HG03159 (cell line): ENCODE results near the gene ARID4B.
"Not testable (repeated sequence)": the region's sequence is repeated elsewhere in the genome, so short reads cannot be mapped to it uniquely, and the experiment has no call there.

ENCODE experiments used
- ATAC-seq: cut with Tn5 transposase; IDR thresholded peaks from one replicate; pipeline ENCODE4 v1.9.1; 2021; ENCODE audit warnings: mild to moderate bottlenecking, moderate library complexity; ENCODE audit not compliant: unreplicated experiment

Gene ARID4B

DNA sequence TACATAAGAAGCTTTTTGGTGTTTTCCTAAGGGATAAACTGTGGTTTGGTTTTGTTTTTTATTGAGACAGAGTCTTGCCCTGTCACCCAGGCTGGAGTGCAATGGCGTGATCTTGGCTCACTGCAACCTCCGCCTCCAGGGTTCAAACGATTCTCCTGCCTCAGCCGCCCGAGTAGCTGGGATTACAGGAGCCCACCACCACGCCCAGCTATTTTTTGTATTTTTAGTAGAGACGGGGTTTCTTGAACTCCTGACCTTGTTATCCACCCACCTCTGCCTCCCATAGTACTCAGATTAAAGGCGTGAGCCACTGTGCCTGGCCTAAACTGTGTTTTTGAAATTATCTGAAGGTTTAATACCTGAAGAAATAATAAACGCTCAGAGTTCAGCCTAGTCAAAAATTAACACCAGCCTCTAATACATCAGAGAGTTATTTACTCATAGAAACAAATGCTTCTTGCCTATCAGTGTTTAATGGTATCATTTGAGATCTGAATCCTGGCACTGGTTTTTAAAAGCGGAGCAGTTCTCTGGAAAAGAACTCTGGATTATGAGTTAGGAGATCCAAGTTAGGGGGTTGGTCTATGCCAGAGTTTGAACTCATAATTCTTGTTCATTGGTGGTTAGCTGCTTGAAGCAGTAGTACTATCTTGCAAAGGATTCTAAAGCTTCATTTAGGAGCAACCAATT is 28.7 kb downstream of the ARID4B start:
- ATAC-seq, result no peak

DNA sequence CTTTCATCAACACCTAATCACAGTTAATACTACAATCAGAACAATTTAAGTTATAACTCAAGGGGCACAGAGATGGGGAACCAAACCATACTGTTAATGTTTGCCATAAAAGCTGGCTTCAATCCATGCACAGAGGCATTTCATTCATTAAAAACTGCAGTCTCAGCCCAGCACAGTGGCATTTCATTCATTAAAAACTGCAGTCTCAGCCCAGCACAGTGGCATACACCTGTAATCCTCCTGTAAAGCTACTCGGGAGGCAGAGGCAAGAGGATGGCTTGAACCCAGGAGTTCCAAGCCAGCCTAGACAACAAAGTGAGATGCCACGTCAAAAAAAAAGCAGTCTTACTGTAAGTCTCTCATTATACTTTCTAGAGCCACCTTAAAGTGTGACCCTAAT is 29.2 kb downstream of the ARID4B start:
- no peak for ATAC-seq

GRCh38 chr1:235297579-235297978 is 30.4 kb downstream of the ARID4B start:
- no peak for ATAC-seq

DNA sequence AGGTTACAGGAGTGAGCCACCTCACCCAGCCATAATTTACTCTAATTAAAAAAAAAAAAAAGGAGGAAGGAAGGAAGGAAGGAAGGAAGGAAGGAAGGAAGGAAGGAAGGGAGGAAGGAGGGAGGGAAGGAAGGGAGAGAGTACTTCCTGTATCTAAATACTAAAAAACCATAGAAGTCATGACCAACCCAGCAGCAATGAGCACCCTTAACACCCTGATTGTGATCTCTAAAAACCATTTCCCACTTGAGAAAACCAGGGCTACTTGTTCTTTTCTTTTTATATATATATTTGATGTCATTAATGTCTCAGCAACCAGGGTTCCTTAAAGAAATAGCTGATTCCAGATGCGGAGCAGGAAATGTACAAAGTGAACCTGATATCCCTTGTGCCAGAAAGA is 31.2 kb downstream of the ARID4B start:
- no peak for ATAC-seq

DNA sequence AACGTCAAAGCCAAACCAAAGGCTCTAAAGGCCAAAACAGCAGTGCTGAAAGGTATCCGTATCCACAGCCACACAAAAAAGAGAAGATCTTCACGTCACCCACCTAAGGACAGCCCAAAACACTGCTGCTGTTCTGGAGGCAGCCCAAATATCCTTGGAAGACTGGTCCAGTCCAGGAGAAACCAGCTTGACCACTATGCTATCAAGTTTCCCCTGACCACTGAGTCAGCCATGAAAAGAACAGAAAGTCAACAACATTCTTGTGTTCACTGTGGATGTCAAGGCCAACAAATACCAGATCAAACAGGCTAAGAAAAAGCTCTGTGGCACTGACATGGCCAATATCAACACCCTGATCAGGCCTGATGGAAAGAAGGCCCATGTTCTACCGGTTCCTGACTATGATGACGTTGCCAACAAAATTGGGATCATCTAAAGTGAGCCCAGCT is 32.1 kb downstream of the ARID4B start:
- ATAC-seq, result no peak

- no peak for ATAC-seq
Observed at GRCh38 chr1:235293322-235293942, 34.5 kb downstream of the ARID4B start.

DNA sequence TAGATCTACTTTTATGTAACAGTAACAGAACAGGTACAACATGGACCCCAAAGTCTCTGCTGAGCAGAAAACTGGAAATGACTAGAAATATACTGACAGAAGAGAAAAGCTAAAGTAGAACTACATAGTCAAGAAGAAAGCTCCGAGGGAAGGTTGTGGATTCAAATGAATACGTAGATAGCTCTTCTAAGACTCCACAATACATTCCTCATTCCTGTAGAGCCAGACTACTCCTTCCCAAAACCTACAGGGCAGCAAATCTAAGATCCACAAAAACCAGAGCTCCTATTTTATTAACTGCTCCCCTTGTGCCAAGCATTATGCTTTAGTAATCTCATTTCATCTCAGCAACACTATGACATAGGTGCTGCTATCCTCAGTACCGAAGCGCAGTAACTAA is 35.2 kb downstream of the ARID4B start:
- no peak for ATAC-seq

DNA sequence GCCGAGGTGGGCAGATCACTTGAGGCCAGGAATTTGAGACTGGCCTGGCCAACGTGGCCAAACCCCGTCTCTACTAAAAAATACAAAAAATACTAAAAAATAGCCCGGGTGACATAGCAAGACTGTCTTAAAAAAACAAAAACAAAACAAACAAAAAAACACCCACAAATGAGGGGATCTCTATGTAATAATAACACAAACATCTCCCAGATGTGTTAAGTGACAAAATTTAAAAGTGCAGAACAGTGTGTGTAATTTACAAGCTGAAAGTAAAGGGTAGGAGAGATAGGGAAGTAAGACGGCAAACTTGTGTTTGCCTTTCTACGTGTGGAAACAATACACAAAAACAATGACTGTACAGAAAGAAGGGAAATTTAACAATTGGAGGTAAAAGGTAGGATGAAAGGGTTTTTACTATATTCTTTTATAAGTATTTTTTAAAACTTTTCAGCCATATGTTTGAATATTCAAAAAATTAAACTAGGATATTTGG is 36.3 kb downstream of the ARID4B start:
- no peak for ATAC-seq

GRCh38 chr1:235290740-235291502 is 37.1 kb downstream of the ARID4B start:
- ATAC-seq, result no peak

- ATAC-seq, result no peak
Observed at GRCh38 chr1:235289859-235290739, 37.9 kb downstream of the ARID4B start.

GRCh38 chr1:235287208-235287882 is 40.6 kb downstream of the ARID4B start:
- no peak for ATAC-seq

DNA sequence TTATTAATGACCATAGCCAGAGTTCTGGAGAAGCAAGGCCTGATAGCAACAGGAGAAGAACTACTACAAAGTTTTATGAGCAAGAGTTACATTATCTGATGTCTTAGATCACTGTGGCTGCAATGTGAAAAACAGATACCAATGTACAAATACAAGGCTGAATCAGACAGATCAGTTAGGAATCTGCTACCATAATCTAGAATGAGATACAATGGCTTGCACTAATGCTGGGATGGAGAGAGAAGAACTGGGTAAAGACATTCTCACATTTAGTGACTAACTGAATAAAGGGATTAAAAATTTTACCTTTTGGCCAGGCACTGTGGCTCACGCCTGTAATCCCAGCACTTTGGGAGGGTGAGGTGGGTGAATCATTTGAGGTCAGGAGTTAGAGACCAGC is 41.3 kb downstream of the ARID4B start:
- no peak for ATAC-seq

- ATAC-seq, result no peak
Observed at GRCh38 chr1:235284231-235284769, 43.7 kb downstream of the ARID4B start.

DNA sequence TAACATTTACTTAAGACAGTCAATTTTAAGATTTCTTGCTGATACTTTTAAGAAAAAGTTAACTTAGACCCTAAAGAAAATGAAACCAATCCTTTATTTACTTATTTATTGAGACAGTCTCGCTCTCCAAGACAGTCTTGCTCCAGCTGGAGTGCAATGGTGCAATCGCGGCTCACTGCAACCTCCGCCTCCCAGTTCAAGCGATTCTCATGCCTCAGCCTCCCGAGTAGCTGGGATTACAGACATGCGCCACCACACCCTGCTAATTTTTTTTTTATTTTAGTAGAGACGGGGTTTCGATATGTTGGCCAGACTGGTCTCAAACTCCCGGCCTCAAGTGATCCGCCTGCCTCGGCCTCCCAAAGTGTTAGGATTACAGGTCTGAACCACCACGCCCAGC is 44.3 kb downstream of the ARID4B start:
- ATAC-seq, result not testable (repeated sequence)

GRCh38 chr1:235280467-235280866 is 47.5 kb downstream of the ARID4B start:
- no peak for ATAC-seq

- ATAC-seq, result no peak
Observed at GRCh38 chr1:235279694-235280093, 48.3 kb downstream of the ARID4B start.

GRCh38 chr1:235278915-235279292 is 49.1 kb downstream of the ARID4B start:
- ATAC-seq, result no peak

- no peak for ATAC-seq
Observed at GRCh38 chr1:235278233-235278914, 49.6 kb downstream of the ARID4B start.

DNA sequence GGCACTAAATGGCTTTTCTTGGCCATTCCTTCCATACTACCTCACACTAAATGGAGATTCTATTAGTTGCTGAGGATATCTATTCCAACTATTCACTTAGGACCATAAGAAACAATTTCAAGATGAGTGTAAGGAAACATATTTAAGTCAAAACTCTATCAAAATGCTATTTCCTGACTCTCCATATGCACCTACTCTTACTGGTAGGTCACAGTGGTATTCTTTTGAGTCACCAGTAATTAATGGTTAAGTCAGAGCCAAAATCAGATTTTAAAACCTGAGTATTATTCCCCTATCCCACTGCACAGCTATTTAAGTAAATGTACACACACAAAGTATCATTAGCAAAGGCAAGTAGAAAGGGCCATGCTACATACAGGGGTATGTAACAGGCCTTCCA is 50.3 kb downstream of the ARID4B start:
- no peak for ATAC-seq
